HG02981 (cell line): Measurements from ENCODE around the gene VASH1.

Experiments
- ATAC-seq: cut with Tn5 transposase; IDR thresholded peaks from one replicate; pipeline ENCODE4 v1.9.1; 2021; ENCODE audit warnings: mild to moderate bottlenecking, moderate library complexity; ENCODE audit not compliant: unreplicated experiment

Gene VASH1

GRCh38 chr14:76827696-76828296, 66.5 kb downstream of the VASH1 start:
- no peak for ATAC-seq

- ATAC-seq: no peak
Observed at GRCh38 chr14:76828339-76829012, 67.2 kb downstream of the VASH1 start.

- no peak for ATAC-seq
Observed at GRCh38 chr14:76829013-76829365, 67.7 kb downstream of the VASH1 start.

- ATAC-seq: no peak
Observed at GRCh38 chr14:76829650-76830421, 68.6 kb downstream of the VASH1 start.

- ATAC-seq: no peak
Observed at GRCh38 chr14:76830556-76830955, 69.3 kb downstream of the VASH1 start.

GRCh38 chr14:76832503-76832988, 71.3 kb downstream of the VASH1 start:
- ATAC-seq: no peak
